Endothelial cell of umbilical vein (primary cell): ENCODE data around the gene CDC42EP5. TPM values are rescaled to one million over a fixed set of nuclear protein-coding genes. Genes with fewer than 3 reads are reported as not detected.

ENCODE experiments used
- BruUV-seq: library from RNA; stranded (reverse); fragments of 400-500 nt; replicated peaks from 2 replicates; lab custom pipeline; 2021; lab: Mats Ljungman, UMichigan
- CTCF ChIA-PET: fragments of 300-600, 350-600 bp; sonication (Branson Sonifier 250); formaldehyde crosslinking; loops from one replicate; lab custom pipeline; 2021; ENCODE audit warnings: antibody characterized with exemption, inconsistent platforms; lab: Charles Lee
- POLR2A ChIA-PET: fragments of 300-600, 350-600 bp; sonication (Branson Sonifier 250); formaldehyde crosslinking; loops from one replicate; lab custom pipeline; 2021; ENCODE audit warnings: antibody characterized with exemption, inconsistent platforms; lab: Charles Lee
- DNase-seq: peaks from one replicate; pipeline ENCODE4 v3.0.0-alpha.2; 2011; ENCODE audit warnings: low read depth, low spot score
- FAIRE-seq: peaks from 2 replicates; lab custom pipeline; 2011; peaks lifted over from hg19 to GRCh38; lab: Jason Lieb, UNC
- H2AFZ ChIP-seq: 2 replicates; pipeline ENCODE4 v1.6.0; 2012; ENCODE audit warnings: low read depth, low read length, control low read depth, inconsistent platforms
- H3K27ac ChIP-seq: 2 replicates; pipeline ENCODE4 v1.5.1; 2011; ENCODE audit warnings: low read depth, mild to moderate bottlenecking, control low read depth, low read length, moderate library complexity; ENCODE audit not compliant: insufficient read depth
- H3K27me3 ChIP-seq, 2 experiments: 2 replicates each; pipeline versions ENCODE4 v1.6.0 to v1.6.1; 2011; ENCODE audit warnings: low read length in 2 of 2, mixed read lengths in 1 of 2; ENCODE audit not compliant: control insufficient read depth in 2 of 2, insufficient read depth in 2 of 2
- H3K36me3 ChIP-seq, 2 experiments: 2 replicates in 1 of 2; 3 replicates in 1 of 2; pipeline ENCODE4 v1.5.1; 2011; ENCODE audit warnings: low read length in 2 of 2, mild to moderate bottlenecking in 1 of 2, moderate library complexity in 1 of 2; ENCODE audit not compliant: control insufficient read depth in 2 of 2, insufficient read depth in 2 of 2; ENCODE audit errors: extremely low read depth in 1 of 2
- H3K4me1 ChIP-seq: 3 replicates; pipeline ENCODE4 v1.5.1; 2011; ENCODE audit warnings: mild to moderate bottlenecking, low read length; ENCODE audit not compliant: control insufficient read depth, insufficient read depth; ENCODE audit errors: extremely low read depth
- H3K4me2 ChIP-seq: 2 replicates; pipeline ENCODE4 v1.6.1; 2011; ENCODE audit warnings: low read length, control low read depth, mixed read lengths; ENCODE audit not compliant: insufficient read depth
- H3K4me3 ChIP-seq, 3 experiments: fragments of 200-600 bp in 1 of 3; sonication (generic), shearing (Covaris generic) in 1 of 3; replicated peaks in 1 of 3; 2 replicates each; pipeline ENCODE4 v1.5.1; 2011 to 2016; ENCODE audit warnings: control low read depth in 3 of 3, low read length in 3 of 3, mild to moderate bottlenecking in 2 of 3, inconsistent platforms in 1 of 3, low read depth in 1 of 3, moderate library complexity in 1 of 3; ENCODE audit not compliant: insufficient read depth in 1 of 3
- H3K79me2 ChIP-seq: 2 replicates; pipeline ENCODE4 v1.6.0; 2012; ENCODE audit warnings: low read length, inconsistent platforms; ENCODE audit not compliant: control insufficient read depth, insufficient read depth
- H3K9ac ChIP-seq: replicated peaks from 2 replicates; pipeline ENCODE3; 2011; ENCODE audit warnings: low read length, control low read depth; ENCODE audit not compliant: insufficient read depth; ENCODE audit errors: extremely low read depth
- H3K9me1 ChIP-seq: replicated peaks from 3 replicates; pipeline ENCODE4 v1.6.0; 2011; ENCODE audit warnings: mild to moderate bottlenecking, low read length; ENCODE audit not compliant: control insufficient read depth, insufficient read depth; ENCODE audit errors: extremely low read depth
- H3K9me3 ChIP-seq: replicated peaks from 2 replicates; pipeline ENCODE4 v1.5.1; 2012; ENCODE audit warnings: low read length, inconsistent platforms; ENCODE audit not compliant: control insufficient read depth, insufficient read depth
- H4K20me1 ChIP-seq: replicated peaks from 2 replicates; pipeline ENCODE3; 2011; ENCODE audit warnings: mild to moderate bottlenecking, low read length; ENCODE audit not compliant: control insufficient read depth, insufficient read depth; ENCODE audit errors: extremely low read depth
- EZH2 ChIP-seq: IDR thresholded peaks from 2 replicates; pipeline ENCODE4 v1.6.1; 2012; ENCODE audit warnings: borderline replicate concordance, low read depth, mild to moderate bottlenecking, moderate library complexity, low read length, inconsistent platforms; ENCODE audit not compliant: severe bottlenecking
- FOS ChIP-seq: IDR thresholded peaks from 2 replicates; pipeline ENCODE4 v1.6.1; 2011; ENCODE audit warnings: mild to moderate bottlenecking, low read length, moderate library complexity, borderline replicate concordance; ENCODE audit not compliant: insufficient read depth
- JUN ChIP-seq: IDR thresholded peaks from 2 replicates; pipeline ENCODE4 v1.6.1; 2011; ENCODE audit warnings: borderline replicate concordance, low read depth; ENCODE audit not compliant: insufficient read length, insufficient read depth
- POLR2AphosphoS5 ChIP-seq: IDR thresholded peaks from 2 replicates; pipeline ENCODE4 v1.6.1; 2012; ENCODE audit warnings: low read depth, mild to moderate bottlenecking, control low read depth, low read length, moderate library complexity; ENCODE audit not compliant: insufficient read depth
- dilution Hi-C: fragments of 300-500 bp; cut with MboI; formaldehyde crosslinking; loops from one replicate; pipeline ENCODE4 v1.15.0; 2019; ENCODE audit warnings: low sequenced_read_pairs; ENCODE audit not compliant: extremely low pct_ligation_motif_present
- intact Hi-C: fragments of 100-400 bp; cut with micrococcal nuclease; formaldehyde crosslinking; loops from one replicate; pipeline ENCODE4 v1.10.0; 2022
- polyA plus RNA-seq, 4 experiments: library from polyadenylated mRNA; depleted of rRNA in 3 of 4; stranded (reverse) in 3 of 4; unstranded in 1 of 4; fragments of >200 nt; gene quantifications; 2 replicates each; pipeline versions ENCODE4 v1.2.1 to v1.2.3, GENCODE V29; 2011 to 2012; ENCODE audit warnings: missing spikeins in 1 of 4
- total RNA-seq: library from RNA; stranded (reverse); gene quantifications from 2 replicates; pipeline ENCODE4 v1.2.3, GENCODE V29; 2021
- TF ChIP-seq, protein P1 (sequence below), 2 donors: IDR thresholded peaks; 1 replicate in 1 of 2; 2 replicates in 1 of 2; pipeline ENCODE4 v1.5.1; 2011; ENCODE audit warnings: low read length in 2 of 2, mild to moderate bottlenecking in 2 of 2, moderate library complexity in 2 of 2, control low read depth in 1 of 2, inconsistent platforms in 1 of 2, low read depth in 1 of 2; ENCODE audit not compliant: insufficient read depth in 1 of 2; ENCODE audit errors: extremely low read depth in 1 of 2

CDC42EP5 gene
- total and polyA plus RNA-seq, 2 donors (not counting 3 experiments of a cell fraction or from before 2014, with no cell fraction given), result 37.3 to 85.5 TPM

DNA sequence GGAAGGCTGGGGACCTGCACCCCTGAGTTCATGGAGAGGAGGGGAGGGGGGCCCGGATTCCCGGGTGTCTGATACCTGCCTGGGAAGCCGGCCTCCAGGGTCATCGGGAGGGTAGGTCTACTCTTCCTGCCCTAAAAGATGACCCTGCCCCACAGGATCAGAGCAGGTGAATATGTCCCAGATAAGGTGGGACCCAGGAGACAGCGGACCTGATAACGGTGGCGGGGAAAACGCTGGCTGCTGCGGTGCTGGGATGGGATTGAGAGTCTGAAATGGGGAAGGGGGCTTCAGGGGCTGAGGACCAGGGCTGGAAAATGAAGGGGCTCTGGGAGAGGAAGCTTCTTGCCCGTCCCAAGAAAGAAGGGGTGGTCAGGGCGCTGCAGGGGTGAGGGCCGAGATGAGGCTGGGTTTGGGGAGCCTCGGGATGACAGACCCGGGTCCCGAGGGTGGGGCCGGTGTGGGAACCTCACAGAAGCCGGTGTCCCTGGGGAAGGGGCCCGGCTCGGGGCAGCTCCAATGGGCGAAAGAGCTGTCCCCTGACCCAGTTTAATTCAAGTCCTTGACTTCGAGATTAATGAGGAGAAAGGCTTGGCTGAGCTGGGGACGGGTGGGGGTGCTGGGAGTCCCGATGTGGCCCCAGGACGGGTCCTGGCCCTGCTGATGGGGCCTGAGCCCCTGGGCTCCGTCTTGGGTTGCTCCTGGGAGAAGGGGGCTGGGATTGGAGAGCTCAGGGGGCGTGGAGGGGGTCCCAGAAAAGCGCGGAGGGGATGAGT is 57.0 kb downstream of the CDC42EP5 start:
- CTCF ChIA-PET, result no interaction called here
- H4K20me1 ChIP-seq, result no peaks in the 10 kb centered on the region
- dilution Hi-C loops, result no loop called here
- no peak overlapping the region for H3K9ac ChIP-seq
- POLR2A ChIA-PET, result no interaction called here
- H3K4me3 ChIP-seq, result no peak overlapping the region
- no peak overlapping the region for H2AFZ ChIP-seq
- intact Hi-C loops, result no loop called here
- H3K4me1 ChIP-seq, result no peaks in the 10 kb centered on the region
- no peaks in the 10 kb centered on the region for H3K79me2 ChIP-seq
- peaks cover 32 to 40% of the 10 kb centered on the region in 2 experiments for H3K27me3 ChIP-seq
- no peak overlapping the region for H3K27ac ChIP-seq
- no peaks in the 10 kb centered on the region for H3K9me1 ChIP-seq
- no peak for DNase-seq
- H3K9me3 ChIP-seq, result no peaks in the 10 kb centered on the region
- FAIRE-seq, result no peak
- no peaks in the 10 kb centered on the region for H3K36me3 ChIP-seq
- TF ChIP-seq EZH2 (peak; percentile 78), FOS (no peak), JUN (no peak)
- H3K4me2 ChIP-seq, result no peak overlapping the region
- no TSS peak for BruUV-seq

DNA sequence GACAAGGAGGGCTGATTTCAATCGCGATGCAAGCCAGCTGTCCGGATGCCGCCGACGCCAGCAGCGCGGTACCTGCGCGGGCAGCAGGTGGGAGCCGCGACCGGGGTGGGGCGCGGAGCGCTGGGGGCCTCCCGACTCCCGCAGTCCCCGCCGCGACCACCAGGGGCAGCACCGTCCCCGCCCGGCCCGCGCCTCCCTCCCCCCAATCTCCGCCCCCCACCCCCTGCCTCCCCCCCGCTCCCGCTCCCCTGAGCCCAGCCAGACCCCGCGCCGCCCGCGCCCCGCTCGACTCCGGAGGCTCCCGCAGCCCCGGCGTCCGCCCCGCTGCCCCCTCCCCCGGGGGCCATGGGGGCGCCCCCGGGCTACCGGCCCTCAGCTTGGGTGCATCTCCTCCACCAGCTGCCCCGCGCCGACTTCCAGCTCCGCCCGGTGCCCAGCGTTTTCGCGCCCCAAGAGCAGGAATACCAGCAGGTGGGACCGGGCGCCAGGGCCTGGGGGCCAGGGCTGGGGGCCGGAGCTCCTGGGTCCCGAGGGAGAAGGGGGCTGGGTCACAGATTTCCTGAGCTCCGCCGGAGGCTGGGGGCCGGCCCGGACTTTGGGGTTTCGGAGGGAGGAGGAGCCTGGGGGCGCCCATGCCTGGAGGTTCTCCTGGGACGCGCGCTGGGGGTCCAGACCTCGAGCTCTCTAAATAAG is 57.7 kb downstream of the CDC42EP5 start, which contains the start of gene TTYH1:
Gene TTYH1 (plus strand): TSS at position 257 of the 693 bp plus-strand sequence. CDS start 89 bp downstream, at position 346.
- H3K9ac ChIP-seq, result no peak within 1 kb of the TSS
- H3K4me2 ChIP-seq, result no peak within 1 kb of the TSS
- no peaks in the 10 kb centered on the region for H3K36me3 ChIP-seq
- H2AFZ ChIP-seq, result no peak within 1 kb of the TSS
- intact Hi-C loops, result no loop called here
- no peak for TF ChIP-seq POLR2AphosphoS5
- TF ChIP-seq, protein P1, sequence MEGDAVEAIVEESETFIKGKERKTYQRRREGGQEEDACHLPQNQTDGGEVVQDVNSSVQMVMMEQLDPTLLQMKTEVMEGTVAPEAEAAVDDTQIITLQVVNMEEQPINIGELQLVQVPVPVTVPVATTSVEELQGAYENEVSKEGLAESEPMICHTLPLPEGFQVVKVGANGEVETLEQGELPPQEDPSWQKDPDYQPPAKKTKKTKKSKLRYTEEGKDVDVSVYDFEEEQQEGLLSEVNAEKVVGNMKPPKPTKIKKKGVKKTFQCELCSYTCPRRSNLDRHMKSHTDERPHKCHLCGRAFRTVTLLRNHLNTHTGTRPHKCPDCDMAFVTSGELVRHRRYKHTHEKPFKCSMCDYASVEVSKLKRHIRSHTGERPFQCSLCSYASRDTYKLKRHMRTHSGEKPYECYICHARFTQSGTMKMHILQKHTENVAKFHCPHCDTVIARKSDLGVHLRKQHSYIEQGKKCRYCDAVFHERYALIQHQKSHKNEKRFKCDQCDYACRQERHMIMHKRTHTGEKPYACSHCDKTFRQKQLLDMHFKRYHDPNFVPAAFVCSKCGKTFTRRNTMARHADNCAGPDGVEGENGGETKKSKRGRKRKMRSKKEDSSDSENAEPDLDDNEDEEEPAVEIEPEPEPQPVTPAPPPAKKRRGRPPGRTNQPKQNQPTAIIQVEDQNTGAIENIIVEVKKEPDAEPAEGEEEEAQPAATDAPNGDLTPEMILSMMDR (IDR thresholded peaks at IDR 0.05; ENCODE audit: extremely low read depth in 1 of 2, insufficient read depth in 1 of 2, low read depth in 1 of 2, low read length in 2 of 2), result peak; percentile 10 to 25
- H3K27me3 ChIP-seq, result peaks cover 32 to 35% of the 10 kb centered on the region in 2 experiments
- no peaks in the 10 kb centered on the region for H3K9me1 ChIP-seq
- no peaks in the 10 kb centered on the region for H3K9me3 ChIP-seq
- no peaks in the 10 kb centered on the region for H4K20me1 ChIP-seq
- FAIRE-seq (no peak), DNase-seq (no peak)
- dilution Hi-C loops, result no loop called here
- CTCF ChIA-PET, result no interaction called here
- POLR2A ChIA-PET, result no interaction called here
- H3K79me2 ChIP-seq, result no peaks in the 10 kb centered on the region
- H3K4me1 ChIP-seq, result no peaks in the 10 kb centered on the region
- H3K27ac ChIP-seq, result no peak within 1 kb of the TSS
- H3K4me3 ChIP-seq, result no peak within 1 kb of the TSS
- BruUV-seq, result no TSS peak
